OCI-LY7 (cell line): ENCODE measurements around the gene GFI1B. TPM values are rescaled to one million over a fixed set of nuclear protein-coding genes. Genes with fewer than 3 reads are reported as not detected.

Source experiments
- BruUV-seq: library from RNA; stranded (reverse); fragments of 400-500 nt; replicated peaks from 2 replicates; lab custom pipeline; 2021; lab: Mats Ljungman, UMichigan
- CTCF ChIA-PET: fragments of 300-600 bp; sonication (Branson Sonifier 250); formaldehyde crosslinking; loops from one replicate; lab custom pipeline; 2022; ENCODE audit warnings: antibody characterized with exemption; ENCODE audit not compliant: unreplicated experiment; lab: Charles Lee
- POLR2A ChIA-PET: fragments of 300-600 bp; sonication (Branson Sonifier 250); formaldehyde crosslinking; loops from one replicate; lab custom pipeline; 2022; ENCODE audit warnings: antibody characterized with exemption; lab: Charles Lee
- DNase-seq: peaks from one replicate; pipeline ENCODE4 v3.0.0-alpha.2; 2015; ENCODE audit warnings: low spot score
- H2AFZ ChIP-seq: fragments of 200-600 bp; sonication (generic), shearing (Covaris generic); 2 replicates; pipeline ENCODE4 v1.6.1; 2014; ENCODE audit warnings: mild to moderate bottlenecking, antibody characterized with exemption, low read length, moderate library complexity
- H3K27ac ChIP-seq: fragments of 200-600 bp; sonication (generic); 2 replicates; pipeline ENCODE4 v1.5.1; 2014; ENCODE audit warnings: mixed run types, low read depth, mild to moderate bottlenecking, moderate library complexity, low read length, inconsistent platforms; ENCODE audit not compliant: poor library complexity, severe bottlenecking
- H3K36me3 ChIP-seq: fragments of 200-600 bp; sonication (generic); 2 replicates; pipeline ENCODE4 v1.6.1; 2014; ENCODE audit warnings: mild to moderate bottlenecking, antibody characterized with exemption, low read length, moderate library complexity, mixed read lengths; ENCODE audit not compliant: insufficient read depth
- H3K4me1 ChIP-seq: fragments of 200-600 bp; sonication (generic); 2 replicates; pipeline ENCODE4 v1.5.1; 2014; ENCODE audit warnings: mild to moderate bottlenecking, low read length; ENCODE audit not compliant: insufficient read depth, poor library complexity, severe bottlenecking
- H3K4me2 ChIP-seq: fragments of 200-600 bp; sonication (generic); 2 replicates; pipeline ENCODE4 v1.6.1; 2014; ENCODE audit warnings: mild to moderate bottlenecking, low read length
- H3K4me3 ChIP-seq: fragments of 200-600 bp; sonication (generic); 2 replicates; pipeline ENCODE4 v1.5.1; 2014; ENCODE audit warnings: mild to moderate bottlenecking, low read depth, low read length; ENCODE audit not compliant: poor library complexity, severe bottlenecking
- H3K79me2 ChIP-seq: fragments of 200-600 bp; sonication (generic); 2 replicates; pipeline ENCODE4 v1.6.1; 2016; ENCODE audit warnings: low read depth, mild to moderate bottlenecking, low read length, moderate library complexity, mixed read lengths; ENCODE audit not compliant: insufficient read depth
- H3K9me2 ChIP-seq: fragments of 200-600 bp; sonication (generic); 2 replicates; pipeline ENCODE4 v1.6.1; 2016; ENCODE audit warnings: mild to moderate bottlenecking, low read length, mixed read lengths; ENCODE audit not compliant: insufficient read depth
- H3K9me3 ChIP-seq: fragments of 200-600 bp; sonication (generic); 2 replicates; pipeline ENCODE4 v1.6.1; 2014; ENCODE audit warnings: mild to moderate bottlenecking, mixed run types, low read length, mixed read lengths
- H4K20me1 ChIP-seq: fragments of 200-600 bp; sonication (generic); 2 replicates; pipeline ENCODE4 v1.6.1; 2014; ENCODE audit warnings: mild to moderate bottlenecking, antibody characterized with exemption, low read length, moderate library complexity, mixed read lengths; ENCODE audit not compliant: insufficient read depth
- EZH2phosphoT487 ChIP-seq: fragments of 200-600 bp; sonication (generic); IDR thresholded peaks from 2 replicates; pipeline ENCODE4 v1.6.1; 2018; ENCODE audit warnings: low read depth, borderline replicate concordance, mild to moderate bottlenecking, mixed run types, antibody characterized with exemption, low read length, moderate library complexity, mixed read lengths
- intact Hi-C: fragments of 100-400 bp; cut with micrococcal nuclease; formaldehyde crosslinking; loops from one replicate; pipeline ENCODE4 v1.10.0; 2022; ENCODE audit not compliant: unreplicated experiment
- total RNA-seq, 2 experiments: library from RNA; depleted of rRNA in 1 of 2; stranded (reverse); fragments of >200 nt in 1 of 2; shearing (Covaris generic) in 1 of 2; gene quantifications; 2 replicates each; pipeline ENCODE4 v1.2.3, GENCODE V29; 2014 to 2022
- TF ChIP-seq, protein P1 (sequence below): fragments of 200-600 bp; sonication (generic); conservative IDR thresholded peaks from 2 replicates; pipeline ENCODE4 v1.5.1; 2014; ENCODE audit warnings: mild to moderate bottlenecking, antibody characterized with exemption, low read length, moderate library complexity, mixed read lengths

GFI1B gene
- total RNA-seq, 2 experiments from 2014 or later: 0.50 to 4.9 TPM

DNA sequence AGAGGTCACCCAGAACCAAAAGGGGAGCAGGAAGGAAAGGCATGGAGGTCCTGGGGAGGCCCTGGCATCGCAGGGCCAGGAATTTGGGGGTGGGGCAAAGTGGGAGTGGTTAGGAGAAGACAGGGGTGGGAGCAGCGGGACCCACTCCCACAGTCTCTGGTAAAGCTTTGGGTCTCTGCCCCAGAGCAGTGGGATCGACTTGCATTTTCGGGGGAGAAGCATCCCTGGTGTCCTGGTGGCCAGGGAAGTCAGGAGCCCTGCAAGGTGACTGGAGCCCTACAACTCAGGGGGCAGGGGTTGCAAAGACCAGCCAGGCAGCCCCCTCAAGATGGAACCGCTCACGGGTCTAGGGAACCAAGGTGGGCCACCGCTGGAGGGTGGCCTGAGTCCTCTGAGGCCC, 29.9 kb downstream of the GFI1B start:
- no peaks in the 10 kb centered on the region for H3K4me1 ChIP-seq
- TF ChIP-seq EZH2phosphoT487: no peak
- TF ChIP-seq, protein P1, sequence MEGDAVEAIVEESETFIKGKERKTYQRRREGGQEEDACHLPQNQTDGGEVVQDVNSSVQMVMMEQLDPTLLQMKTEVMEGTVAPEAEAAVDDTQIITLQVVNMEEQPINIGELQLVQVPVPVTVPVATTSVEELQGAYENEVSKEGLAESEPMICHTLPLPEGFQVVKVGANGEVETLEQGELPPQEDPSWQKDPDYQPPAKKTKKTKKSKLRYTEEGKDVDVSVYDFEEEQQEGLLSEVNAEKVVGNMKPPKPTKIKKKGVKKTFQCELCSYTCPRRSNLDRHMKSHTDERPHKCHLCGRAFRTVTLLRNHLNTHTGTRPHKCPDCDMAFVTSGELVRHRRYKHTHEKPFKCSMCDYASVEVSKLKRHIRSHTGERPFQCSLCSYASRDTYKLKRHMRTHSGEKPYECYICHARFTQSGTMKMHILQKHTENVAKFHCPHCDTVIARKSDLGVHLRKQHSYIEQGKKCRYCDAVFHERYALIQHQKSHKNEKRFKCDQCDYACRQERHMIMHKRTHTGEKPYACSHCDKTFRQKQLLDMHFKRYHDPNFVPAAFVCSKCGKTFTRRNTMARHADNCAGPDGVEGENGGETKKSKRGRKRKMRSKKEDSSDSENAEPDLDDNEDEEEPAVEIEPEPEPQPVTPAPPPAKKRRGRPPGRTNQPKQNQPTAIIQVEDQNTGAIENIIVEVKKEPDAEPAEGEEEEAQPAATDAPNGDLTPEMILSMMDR: no peak
- H3K79me2 ChIP-seq: no peaks in the 10 kb centered on the region
- no peaks in the 10 kb centered on the region for H4K20me1 ChIP-seq
- no peak overlapping the region for H3K4me2 ChIP-seq
- no peak for DNase-seq
- intact Hi-C loops: no loop called here
- no peaks in the 10 kb centered on the region for H3K9me3 ChIP-seq
- no TSS peak for BruUV-seq
- H2AFZ ChIP-seq: no peak overlapping the region
- H3K27ac ChIP-seq: no peak overlapping the region
- ChIA-PET POLR2A (no interaction called here), CTCF (no interaction called here)
- no peaks in the 10 kb centered on the region for H3K36me3 ChIP-seq
- H3K4me3 ChIP-seq: no peak overlapping the region
- H3K9me2 ChIP-seq: no peaks in the 10 kb centered on the region

DNA sequence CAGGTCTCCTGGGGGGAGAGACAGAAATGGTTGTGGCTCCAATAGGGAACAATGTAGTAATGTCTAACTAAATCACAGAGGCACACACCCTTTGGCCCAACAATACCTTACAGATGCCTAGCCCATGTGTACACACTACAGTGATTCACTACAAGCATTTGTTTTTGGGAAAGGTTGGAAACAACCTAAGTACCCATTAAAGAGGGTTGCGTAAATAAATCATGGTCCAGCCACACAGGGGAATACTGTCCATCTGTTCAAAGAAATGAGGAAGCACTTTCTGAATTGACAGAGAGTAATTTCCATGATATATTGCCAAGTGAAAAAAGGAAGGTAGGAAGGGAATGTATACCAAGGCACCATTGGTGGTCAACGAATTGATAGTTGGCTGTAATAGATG, 30.3 kb downstream of the GFI1B start:
- Histone ChIP-seq H3K4me3 (no peak overlapping the region), H3K9me3 (no peaks in the 10 kb centered on the region), H3K79me2 (no peaks in the 10 kb centered on the region), H3K27ac (no peak overlapping the region), H3K4me1 (no peaks in the 10 kb centered on the region), H4K20me1 (no peaks in the 10 kb centered on the region), H3K4me2 (no peak overlapping the region), H3K9me2 (no peaks in the 10 kb centered on the region), H2AFZ (no peak overlapping the region), H3K36me3 (no peaks in the 10 kb centered on the region)
- ChIA-PET POLR2A (no interaction called here), CTCF (no interaction called here)
- no TSS peak for BruUV-seq
- TF ChIP-seq EZH2phosphoT487: no peak
- TF ChIP-seq, protein P1: no peak
- intact Hi-C loops: no loop called here
- no peak for DNase-seq

DNA sequence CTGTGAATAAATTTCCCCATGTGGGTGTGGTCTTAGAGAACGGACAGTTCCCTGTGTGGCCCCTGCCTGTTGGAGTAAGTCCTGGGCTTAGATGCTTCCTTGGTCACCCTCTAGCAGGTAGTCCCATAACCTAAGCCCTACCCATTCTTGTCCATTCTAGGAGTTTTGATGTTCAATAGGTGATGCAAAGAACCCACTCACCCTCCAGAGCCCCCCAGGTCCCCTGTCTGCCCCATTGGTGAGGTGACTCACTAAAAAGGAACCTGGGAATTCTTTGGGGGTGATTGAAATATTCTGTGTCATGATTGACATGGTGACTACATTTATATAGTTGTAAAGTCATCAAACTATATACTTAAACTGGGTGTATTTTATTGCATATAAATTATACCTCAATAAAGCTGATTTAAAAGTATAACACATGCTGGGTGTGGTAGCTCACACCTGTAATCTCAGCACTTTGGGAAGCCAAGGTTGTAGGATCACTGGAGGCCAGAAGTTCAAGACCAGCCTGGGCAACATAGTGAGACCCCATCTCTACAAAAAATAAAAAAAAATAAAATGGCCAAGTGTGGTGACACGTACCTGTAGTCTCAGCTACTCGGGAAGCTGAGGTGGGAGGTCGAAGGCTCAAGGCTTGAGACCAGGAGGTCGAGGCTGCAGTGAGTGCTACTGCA, 31.6 kb downstream of the GFI1B start:
- no peak overlapping the region for H3K4me3 ChIP-seq
- H3K4me1 ChIP-seq: no peaks in the 10 kb centered on the region
- BruUV-seq: no TSS peak
- H3K9me2 ChIP-seq: no peaks in the 10 kb centered on the region
- no peaks in the 10 kb centered on the region for H3K9me3 ChIP-seq
- no peaks in the 10 kb centered on the region for H3K36me3 ChIP-seq
- TF ChIP-seq, protein P1: no peak
- ChIA-PET POLR2A (no interaction called here), CTCF (no interaction called here)
- H4K20me1 ChIP-seq: no peaks in the 10 kb centered on the region
- H3K4me2 ChIP-seq: no peak overlapping the region
- no peak for DNase-seq
- intact Hi-C loops: no loop called here
- H2AFZ ChIP-seq: no peak overlapping the region
- H3K79me2 ChIP-seq: no peaks in the 10 kb centered on the region
- H3K27ac ChIP-seq: no peak overlapping the region
